OCI-LY1 (cell line): Measurements from ENCODE around the gene EEF1A1.

ENCODE experiments used
- H2AFZ ChIP-seq: fragments of 200-600 bp; sonication (generic), shearing (Covaris generic); 2 replicates; pipeline ENCODE4 v1.6.0; 2014; ENCODE audit warnings: antibody characterized with exemption, mild to moderate bottlenecking, low read length
- H3F3A ChIP-seq: fragments of 200-600 bp; sonication (generic), shearing (Covaris generic); 2 replicates; pipeline ENCODE4 v1.6.0; 2014; ENCODE audit warnings: mild to moderate bottlenecking, antibody characterized with exemption, low read length, moderate library complexity; ENCODE audit not compliant: insufficient read depth
- H3K27ac ChIP-seq: fragments of 200-600 bp; sonication (generic); 2 replicates; pipeline ENCODE4 v1.5.1; 2014; ENCODE audit warnings: low read length, mixed run types, mild to moderate bottlenecking, low read depth; ENCODE audit not compliant: poor library complexity, severe bottlenecking
- H3K27me3 ChIP-seq: fragments of 200-600 bp; sonication (generic); 2 replicates; pipeline ENCODE4 v1.6.0; 2014; ENCODE audit warnings: antibody characterized with exemption, mild to moderate bottlenecking, low read length, moderate library complexity; ENCODE audit not compliant: insufficient read depth
- H3K36me3 ChIP-seq: fragments of 200-600 bp; sonication (generic); 2 replicates; pipeline ENCODE4 v1.6.1; 2014; ENCODE audit warnings: mild to moderate bottlenecking, antibody characterized with exemption, low read length, moderate library complexity, mixed read lengths; ENCODE audit not compliant: insufficient read depth
- H3K4me1 ChIP-seq: fragments of 200-600 bp; sonication (generic); 2 replicates; pipeline ENCODE4 v1.5.1; 2014; ENCODE audit warnings: mild to moderate bottlenecking, low read length, moderate library complexity; ENCODE audit not compliant: insufficient read depth, severe bottlenecking
- H3K4me2 ChIP-seq: fragments of 200-600 bp; sonication (generic), shearing (Covaris generic); 2 replicates; pipeline ENCODE4 v1.6.1; 2014; ENCODE audit warnings: low read length
- H3K4me3 ChIP-seq: fragments of 200-600 bp; sonication (generic); 2 replicates; pipeline ENCODE4 v1.5.1; 2014; ENCODE audit warnings: low read length, low read depth, mild to moderate bottlenecking, mixed read lengths; ENCODE audit not compliant: poor library complexity, severe bottlenecking
- H3K79me2 ChIP-seq: fragments of 200-600 bp; shearing (Covaris generic); 2 replicates; pipeline ENCODE4 v1.6.1; 2016; ENCODE audit warnings: mixed run types, low read length, mixed read lengths; ENCODE audit not compliant: insufficient read depth
- H3K9ac ChIP-seq: fragments of 200-600 bp; sonication (generic), shearing (Covaris generic); 2 replicates; pipeline ENCODE4 v1.6.1; 2014; ENCODE audit warnings: mild to moderate bottlenecking, low read length, mixed read lengths
- H3K9me2 ChIP-seq: fragments of 200-600 bp; sonication (generic), shearing (Covaris generic); 2 replicates; pipeline ENCODE4 v1.6.1; 2014; ENCODE audit warnings: low read depth, mild to moderate bottlenecking, low read length, mixed read lengths
- H3K9me3 ChIP-seq: fragments of 200-600 bp; shearing (Covaris generic); 2 replicates; pipeline ENCODE4 v1.6.1; 2014; ENCODE audit warnings: low read length, mixed read lengths
- H4K20me1 ChIP-seq: fragments of 200-600 bp; sonication (generic), shearing (Covaris generic); 2 replicates; pipeline ENCODE4 v1.6.0; 2016; ENCODE audit warnings: mild to moderate bottlenecking, low read length; ENCODE audit not compliant: insufficient read depth
- EZH2 ChIP-seq: fragments of 200-600 bp; sonication (generic), shearing (Covaris generic); IDR thresholded peaks from 2 replicates; pipeline ENCODE4 v1.8.0; 2017; ENCODE audit warnings: borderline replicate concordance, mixed run types, mild to moderate bottlenecking, antibody characterized with exemption, low read length, moderate library complexity, mixed read lengths
- TF ChIP-seq, protein P1 (sequence below): fragments of 200-600 bp; sonication (generic), shearing (Covaris generic); IDR thresholded peaks from 2 replicates; pipeline ENCODE4 v1.5.1; 2017; ENCODE audit warnings: mild to moderate bottlenecking, antibody characterized with exemption, low read length, moderate library complexity, mixed read lengths

Gene EEF1A1

DNA sequence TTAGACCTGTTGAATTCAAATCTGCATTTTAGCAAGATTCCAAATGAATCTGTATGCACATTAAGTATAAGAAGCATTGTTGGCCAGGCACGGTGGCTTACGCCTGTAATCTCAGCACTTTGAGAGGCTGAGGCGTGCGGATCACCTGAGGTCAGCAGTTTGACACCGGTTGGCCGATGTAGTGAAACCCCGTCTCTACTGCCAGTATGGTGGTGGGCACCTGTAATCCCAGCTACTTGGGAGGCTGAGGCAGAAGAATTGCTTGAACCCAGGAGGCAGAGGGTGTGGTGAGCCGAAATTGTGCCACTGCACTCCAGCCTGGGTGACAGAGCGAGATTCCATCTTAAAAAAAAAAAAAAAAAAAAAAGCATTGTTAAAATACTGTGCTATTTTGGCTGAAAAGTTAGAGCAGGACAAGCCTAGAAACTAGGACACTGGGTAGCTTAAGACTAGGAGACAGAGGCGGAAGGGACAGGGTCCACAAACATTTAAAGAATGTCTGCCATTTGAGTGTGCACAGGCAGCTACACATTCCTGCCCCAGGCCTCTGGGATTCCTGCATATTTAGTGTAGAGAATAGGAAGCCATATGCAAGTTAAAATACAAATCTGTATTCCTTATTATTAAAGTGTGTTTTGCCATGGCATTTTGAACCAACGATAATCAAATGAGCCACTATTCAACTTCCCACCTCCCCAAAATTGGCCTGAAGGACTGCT is 45.1 kb upstream of the EEF1A1 start:
- Histone ChIP-seq H3K27me3 (no peaks in the 10 kb centered on the region), H3K4me2 (no peak overlapping the region), H3F3A (no peaks in the 10 kb centered on the region), H4K20me1 (no peaks in the 10 kb centered on the region), H3K4me1 (no peaks in the 10 kb centered on the region), H3K9ac (no peak overlapping the region), H3K9me3 (no peaks in the 10 kb centered on the region), H3K36me3 (no peaks in the 10 kb centered on the region), H2AFZ (no peak overlapping the region), H3K9me2 (no peaks in the 10 kb centered on the region), H3K79me2 (no peaks in the 10 kb centered on the region), H3K27ac (no peak overlapping the region), H3K4me3 (no peak overlapping the region)
- no peak for TF ChIP-seq EZH2
- TF ChIP-seq, protein P1, sequence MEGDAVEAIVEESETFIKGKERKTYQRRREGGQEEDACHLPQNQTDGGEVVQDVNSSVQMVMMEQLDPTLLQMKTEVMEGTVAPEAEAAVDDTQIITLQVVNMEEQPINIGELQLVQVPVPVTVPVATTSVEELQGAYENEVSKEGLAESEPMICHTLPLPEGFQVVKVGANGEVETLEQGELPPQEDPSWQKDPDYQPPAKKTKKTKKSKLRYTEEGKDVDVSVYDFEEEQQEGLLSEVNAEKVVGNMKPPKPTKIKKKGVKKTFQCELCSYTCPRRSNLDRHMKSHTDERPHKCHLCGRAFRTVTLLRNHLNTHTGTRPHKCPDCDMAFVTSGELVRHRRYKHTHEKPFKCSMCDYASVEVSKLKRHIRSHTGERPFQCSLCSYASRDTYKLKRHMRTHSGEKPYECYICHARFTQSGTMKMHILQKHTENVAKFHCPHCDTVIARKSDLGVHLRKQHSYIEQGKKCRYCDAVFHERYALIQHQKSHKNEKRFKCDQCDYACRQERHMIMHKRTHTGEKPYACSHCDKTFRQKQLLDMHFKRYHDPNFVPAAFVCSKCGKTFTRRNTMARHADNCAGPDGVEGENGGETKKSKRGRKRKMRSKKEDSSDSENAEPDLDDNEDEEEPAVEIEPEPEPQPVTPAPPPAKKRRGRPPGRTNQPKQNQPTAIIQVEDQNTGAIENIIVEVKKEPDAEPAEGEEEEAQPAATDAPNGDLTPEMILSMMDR = no peak

DNA sequence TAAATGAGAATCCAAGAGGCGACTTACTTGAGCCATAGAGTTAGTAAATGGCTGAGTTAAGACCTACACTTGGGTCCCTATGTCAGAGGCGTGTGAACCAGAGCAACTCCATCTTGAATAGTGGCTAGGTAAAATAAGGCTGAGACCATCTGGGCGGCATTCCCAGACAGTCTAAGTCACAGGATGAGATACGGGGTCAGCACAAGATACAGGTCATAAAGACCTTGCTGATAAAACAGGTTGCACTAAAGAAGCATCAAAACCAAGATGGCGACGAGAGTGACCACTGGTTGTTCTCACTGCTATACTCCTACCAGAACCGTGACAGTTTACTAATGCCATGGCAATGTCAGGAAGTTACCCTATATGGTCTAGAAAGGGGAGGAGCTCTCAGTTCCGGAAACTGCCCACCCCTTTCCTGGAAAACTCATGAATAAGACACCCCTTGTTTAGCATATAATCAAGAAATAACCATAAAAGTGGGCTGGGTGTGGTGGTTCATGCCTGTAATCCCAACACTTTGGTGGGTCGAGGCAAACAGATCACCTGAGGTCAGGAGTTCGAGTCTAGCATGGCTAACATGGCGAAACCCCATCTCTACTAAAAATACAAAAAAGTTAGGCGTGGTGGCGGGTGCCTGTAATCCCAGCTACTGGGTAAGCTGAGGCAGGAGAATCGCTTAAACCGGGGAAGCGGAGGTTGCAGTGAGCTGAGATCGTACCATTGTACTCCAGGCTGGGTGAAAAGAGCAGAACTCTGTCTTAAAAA is 43.9 kb upstream of the EEF1A1 start:
- Histone ChIP-seq H4K20me1 (no peaks in the 10 kb centered on the region), H3K36me3 (no peaks in the 10 kb centered on the region), H3K27ac (no peak overlapping the region), H3K79me2 (no peaks in the 10 kb centered on the region), H3K9ac (no peak overlapping the region), H3K9me3 (no peaks in the 10 kb centered on the region), H3K27me3 (no peaks in the 10 kb centered on the region), H3K4me1 (peaks cover 6% of the 10 kb centered on the region), H3K4me2 (no peak overlapping the region), H3K4me3 (no peak overlapping the region), H2AFZ (no peak overlapping the region), H3F3A (no peaks in the 10 kb centered on the region), H3K9me2 (no peaks in the 10 kb centered on the region)
- TF ChIP-seq, protein P1 = no peak
- no peak for TF ChIP-seq EZH2

DNA sequence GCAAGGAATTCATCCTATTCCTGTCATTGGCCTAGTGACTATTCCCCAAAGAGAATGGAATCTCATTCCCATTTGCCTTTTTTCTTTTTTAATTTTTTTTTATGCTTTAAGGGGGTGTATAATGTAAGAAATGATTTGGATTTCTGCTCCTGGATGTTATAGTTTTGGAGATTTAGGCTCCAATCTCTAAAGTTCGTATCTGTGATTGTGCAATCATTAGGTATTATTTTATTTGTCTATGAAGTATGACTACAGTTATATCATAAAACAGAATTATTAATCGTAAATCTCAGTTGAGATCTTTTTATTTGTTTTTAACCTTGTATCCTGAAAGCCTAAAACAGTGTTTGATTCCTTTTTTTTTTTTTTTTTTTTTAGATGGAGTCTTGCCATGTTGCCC is 41.7 kb upstream of the EEF1A1 start:
- no peaks in the 10 kb centered on the region for H3K9me3 ChIP-seq
- no peaks in the 10 kb centered on the region for H3K27me3 ChIP-seq
- no peaks in the 10 kb centered on the region for H3K36me3 ChIP-seq
- H4K20me1 ChIP-seq = no peaks in the 10 kb centered on the region
- no peak overlapping the region for H3K9ac ChIP-seq
- no peak overlapping the region for H3K4me2 ChIP-seq
- no peak overlapping the region for H2AFZ ChIP-seq
- H3K79me2 ChIP-seq = no peaks in the 10 kb centered on the region
- peaks cover 6% of the 10 kb centered on the region for H3K4me1 ChIP-seq
- no peaks in the 10 kb centered on the region for H3K9me2 ChIP-seq
- TF ChIP-seq EZH2 = no peak
- TF ChIP-seq, protein P1 = no peak
- H3F3A ChIP-seq = no peaks in the 10 kb centered on the region
- no peak overlapping the region for H3K27ac ChIP-seq
- no peak overlapping the region for H3K4me3 ChIP-seq
